GM18873 (cell line): Measurements from ENCODE around the gene CLPX.
A peak's percentile ranks its signal among the peaks of the same experiment; 100 is the strongest.
"Not testable (repeated sequence)": the region's sequence is repeated elsewhere in the genome, so short reads cannot be mapped to it uniquely, and the experiment has no call there.

Source experiments
- ATAC-seq: cut with Tn5 transposase; IDR thresholded peaks from one replicate; pipeline ENCODE4 v1.9.1; 2021; ENCODE audit warnings: mild to moderate bottlenecking, moderate library complexity, moderate number of reproducible peaks; ENCODE audit not compliant: unreplicated experiment, low FRiP score

The CLPX gene

DNA sequence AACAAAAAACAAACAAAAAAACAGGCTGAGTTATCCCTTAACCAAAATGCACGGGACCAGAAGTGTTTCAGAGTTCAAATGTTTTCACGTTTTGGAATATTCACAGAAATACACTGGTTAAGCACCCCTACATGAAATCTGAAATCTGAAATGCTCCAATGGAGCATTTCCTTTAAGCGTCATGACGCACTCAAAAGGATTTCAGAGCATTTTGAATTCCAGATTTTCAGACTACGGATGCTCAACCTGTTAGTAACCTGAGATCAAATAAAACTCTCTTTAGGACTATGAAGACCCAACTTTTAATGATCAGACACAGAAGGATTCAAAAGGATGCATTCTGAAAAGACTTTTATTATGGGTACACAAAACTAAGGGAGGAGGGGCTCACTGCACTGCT lies 9.6 kb downstream of the CLPX start:
- ATAC-seq, result no peak

DNA sequence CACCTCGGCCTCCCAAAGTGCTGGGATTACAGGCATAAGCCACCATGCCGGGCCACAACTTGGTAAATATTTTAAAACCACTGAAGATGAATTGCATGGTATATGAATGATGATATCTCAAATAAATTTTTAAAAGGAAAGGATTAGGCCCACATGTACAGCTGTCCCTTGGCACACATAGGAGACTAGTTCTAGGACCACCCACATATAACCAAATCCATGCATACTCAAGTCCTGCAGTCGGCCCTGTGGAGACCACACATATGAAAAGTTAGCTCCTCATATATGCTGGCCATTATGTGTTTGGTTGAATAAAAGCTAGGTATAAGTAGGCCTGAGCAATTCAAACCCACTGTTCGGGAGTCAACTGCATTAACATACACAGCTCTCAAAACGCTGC lies 10.6 kb downstream of the CLPX start:
- no peak for ATAC-seq

DNA sequence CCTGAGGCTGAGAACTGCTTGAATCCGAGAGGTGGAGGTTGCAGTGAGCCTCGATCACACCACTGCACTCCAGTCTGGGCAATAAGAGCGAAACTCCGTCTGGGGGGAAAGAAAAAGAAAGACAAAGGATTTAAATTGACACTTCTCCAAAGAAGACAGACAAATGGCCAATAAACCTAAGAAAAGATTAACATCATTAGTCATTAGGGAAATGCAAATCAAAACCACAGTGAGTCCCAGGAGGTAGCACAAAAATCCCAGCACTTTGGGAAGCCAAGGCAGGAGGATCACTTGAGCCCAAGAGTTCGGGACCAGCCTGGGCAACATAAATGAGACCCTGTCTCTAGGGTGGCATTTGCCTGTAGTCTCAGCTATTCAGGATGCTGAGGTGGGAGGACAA lies 12.6 kb downstream of the CLPX start:
- ATAC-seq, result no peak

DNA sequence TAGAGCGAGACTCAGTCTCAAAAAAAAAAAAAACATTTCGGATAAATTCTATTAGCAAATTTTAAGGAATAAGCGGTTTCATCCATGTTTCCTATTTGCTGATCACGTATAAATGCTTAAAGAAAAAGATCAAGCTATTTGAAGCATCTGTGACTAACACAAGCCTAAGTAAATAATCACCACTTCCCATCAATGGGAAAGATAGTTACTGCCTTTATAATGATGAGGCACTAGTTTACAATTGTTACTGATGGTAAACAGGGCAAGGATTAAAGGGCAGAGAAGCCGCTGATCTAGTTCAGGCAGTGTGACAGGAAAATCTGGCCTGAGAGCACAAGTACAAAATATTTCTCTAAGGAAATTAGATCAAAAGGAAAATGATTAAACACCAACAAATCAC lies 13.7 kb downstream of the CLPX start:
- ATAC-seq, result no peak

DNA sequence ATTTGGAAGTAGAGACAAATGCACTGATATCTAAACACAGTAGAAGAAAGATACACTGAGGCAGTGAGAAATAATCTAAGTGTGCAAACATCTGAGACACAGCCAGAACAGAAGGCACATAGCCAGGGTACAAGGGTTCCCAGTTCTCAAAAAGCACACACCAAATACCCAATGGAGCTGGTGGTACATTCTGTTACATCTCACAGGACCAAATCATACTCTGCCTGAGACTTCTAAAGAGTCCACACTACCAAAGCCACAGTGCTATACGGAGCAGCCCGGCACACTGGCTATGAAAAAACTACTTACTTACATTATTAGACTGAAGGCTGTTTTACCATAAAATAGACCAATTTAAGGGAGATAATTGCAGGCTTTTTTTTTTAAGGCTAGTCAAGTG lies 19.3 kb downstream of the CLPX start:
- no peak for ATAC-seq

DNA sequence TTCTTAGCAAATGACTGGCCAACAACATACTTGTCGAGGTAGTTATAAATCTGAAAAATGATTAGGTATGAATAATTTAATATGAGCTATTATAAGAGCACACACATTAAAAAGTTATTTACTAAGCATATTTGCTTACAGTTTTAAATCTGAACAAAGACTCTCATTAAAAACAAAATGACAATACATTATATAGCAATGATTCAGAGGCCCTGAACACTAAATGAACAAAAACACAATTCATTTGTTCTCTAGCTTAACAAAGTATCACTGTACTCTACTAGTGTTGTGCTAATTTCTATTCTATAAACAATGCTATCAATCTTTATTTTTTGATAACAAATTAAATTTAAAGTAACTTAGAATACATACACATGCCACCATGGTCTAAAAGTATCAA lies 21.0 kb downstream of the CLPX start:
- no peak for ATAC-seq

DNA sequence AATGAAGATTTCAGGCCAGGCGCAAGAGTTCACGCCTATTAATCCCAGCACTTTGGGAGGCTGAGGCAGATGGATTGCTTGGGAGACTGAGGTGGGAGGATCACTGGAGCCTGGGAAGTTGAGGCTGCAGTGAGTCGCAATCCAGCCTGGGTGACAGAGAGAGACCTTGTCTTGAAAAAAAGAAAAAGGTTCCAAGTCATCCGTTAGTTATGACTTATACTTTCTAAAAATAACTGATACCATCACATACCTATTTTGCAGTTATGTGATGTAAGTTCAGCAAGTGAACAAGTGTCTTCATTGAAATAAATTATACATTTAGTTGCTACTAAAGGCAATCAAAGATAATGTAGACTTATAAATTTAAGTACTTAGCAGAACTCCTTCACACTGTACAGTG lies 22.1 kb downstream of the CLPX start:
- no peak for ATAC-seq

DNA sequence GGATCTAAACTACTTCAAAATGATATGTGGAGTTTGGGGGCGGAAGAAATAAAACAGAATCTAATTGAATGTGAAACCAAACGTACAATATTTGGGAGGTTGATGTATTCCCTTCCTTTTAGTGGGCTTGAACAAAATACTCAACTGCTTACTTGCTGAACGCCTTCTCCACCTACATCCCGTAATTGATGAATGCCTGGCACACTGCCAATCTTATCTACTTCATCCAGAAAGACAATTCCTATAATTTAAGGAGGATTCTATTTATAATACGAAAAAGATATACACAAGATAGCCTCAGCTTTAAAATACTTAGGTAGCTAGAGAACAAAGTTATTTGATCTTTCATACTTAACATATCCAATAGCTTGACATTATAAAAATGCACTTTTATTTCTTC lies 28.4 kb downstream of the CLPX start:
- no peak for ATAC-seq

DNA sequence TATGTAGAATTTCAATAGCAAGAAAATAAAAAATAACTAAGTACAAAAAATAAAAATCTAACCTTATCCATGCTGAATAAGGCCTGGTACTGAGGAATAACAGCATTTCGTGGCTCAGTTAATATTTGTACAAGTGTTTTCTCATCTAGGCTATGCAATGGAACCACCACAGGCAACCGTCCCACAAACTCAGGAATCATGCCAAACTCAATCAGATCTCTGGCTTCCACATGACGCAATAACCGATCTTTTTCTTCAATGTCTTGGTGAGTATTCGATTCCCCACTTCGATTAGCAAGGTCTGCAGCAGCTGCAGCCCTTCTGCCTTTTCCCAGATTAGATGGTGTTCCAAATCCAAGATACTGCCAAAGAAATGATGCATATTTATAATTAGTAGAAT lies 30.4 kb downstream of the CLPX start:
- no peak for ATAC-seq

DNA sequence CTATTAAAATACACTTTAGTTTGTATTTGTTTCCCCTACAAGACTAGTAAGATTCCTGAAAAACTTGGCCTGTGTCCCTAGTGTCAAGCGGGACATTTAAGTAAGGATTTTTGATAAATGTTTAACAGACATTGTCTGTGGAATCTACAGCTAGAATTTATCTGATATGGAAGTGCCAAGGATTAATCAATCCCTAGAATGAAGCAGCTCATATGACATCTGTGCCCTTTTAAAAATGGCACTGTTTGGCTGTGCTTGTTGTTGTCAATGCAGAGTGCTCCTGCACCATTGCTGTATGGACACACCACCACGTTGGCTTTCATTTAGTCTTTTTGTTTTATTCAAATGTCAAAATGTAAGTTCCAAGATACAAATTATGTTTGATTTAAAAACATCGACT lies 37.2 kb downstream of the CLPX start:
- no peak for ATAC-seq

DNA sequence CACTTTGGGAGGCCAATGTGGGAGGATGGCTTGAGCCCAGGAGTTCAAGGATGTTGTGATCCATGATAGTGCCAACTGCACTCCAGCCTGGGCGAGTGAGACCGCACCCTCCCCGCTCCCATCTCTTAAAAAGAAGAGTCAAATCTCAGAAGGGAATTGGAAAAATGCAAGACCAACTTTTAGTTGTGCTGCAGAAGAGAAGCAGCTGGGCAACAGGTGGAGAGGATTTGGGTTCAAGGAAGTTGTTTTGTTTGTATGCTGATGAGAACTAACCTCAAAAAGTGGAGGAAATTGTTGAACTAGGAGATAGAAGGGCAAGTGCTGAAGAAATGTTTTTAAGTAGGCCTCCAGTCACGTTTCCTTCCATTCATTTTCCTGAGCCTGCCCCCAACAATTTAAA lies 38.7 kb downstream of the CLPX start:
- ATAC-seq, result no peak

DNA sequence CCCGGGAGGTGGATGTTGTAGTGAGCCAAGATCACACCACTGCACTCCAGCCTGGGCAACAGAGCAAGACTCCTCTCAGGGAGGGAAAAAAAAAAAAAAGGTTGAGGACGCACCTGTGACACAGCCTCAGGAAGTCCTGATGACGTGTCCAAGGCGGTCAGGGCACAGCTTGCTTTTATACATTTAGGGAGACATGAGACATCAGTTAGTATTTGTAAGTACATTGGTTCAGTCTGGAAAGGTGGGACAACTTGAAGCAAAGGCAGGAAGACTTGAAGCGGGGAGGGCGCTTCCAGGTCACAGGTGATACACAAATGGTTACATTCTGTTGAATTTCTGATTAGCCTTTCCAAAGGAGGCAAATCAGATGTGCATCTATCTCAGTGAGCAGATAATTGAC lies 46.5 kb downstream of the CLPX start:
- ATAC-seq, result not testable (repeated sequence)

DNA sequence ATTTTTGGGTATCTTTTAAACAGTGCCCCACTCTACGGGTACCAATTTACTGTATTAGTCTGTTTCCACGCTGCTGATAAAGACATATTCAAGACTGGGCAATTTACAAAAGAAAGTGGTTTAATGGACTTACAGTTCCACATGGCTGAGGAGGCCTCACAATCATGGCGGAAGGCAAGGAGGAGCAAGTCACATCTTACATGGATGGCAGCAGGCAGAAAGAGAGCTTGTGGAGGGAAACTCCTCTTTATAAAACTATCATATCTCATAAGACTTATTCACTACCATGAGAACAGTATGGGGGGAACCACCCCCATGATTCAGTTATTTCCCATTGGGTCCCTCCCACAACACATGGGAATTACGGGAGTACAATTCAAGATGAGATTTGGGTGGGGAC lies 47.2 kb downstream of the CLPX start:
- not testable (repeated sequence) for ATAC-seq

DNA sequence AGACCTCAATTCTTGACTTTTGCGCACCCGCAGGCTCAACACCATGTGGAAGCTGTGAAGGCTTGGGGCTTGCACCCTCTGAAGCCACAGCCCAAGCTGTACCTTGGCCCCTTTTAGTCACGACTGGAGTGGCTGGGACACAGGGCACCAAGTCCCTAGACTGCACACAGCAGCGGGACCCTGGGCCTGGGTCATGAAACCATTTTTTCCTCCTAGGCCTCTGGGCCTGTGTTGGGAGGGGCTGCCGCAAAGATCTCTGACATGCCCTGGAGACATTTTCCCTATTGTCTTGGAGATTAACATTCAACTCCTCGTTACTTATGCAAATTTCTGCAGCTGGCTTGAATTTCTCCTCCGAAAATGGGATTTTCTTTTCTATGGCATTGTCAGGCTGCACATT lies 48.1 kb downstream of the CLPX start:
- ATAC-seq, result not testable (repeated sequence)

DNA sequence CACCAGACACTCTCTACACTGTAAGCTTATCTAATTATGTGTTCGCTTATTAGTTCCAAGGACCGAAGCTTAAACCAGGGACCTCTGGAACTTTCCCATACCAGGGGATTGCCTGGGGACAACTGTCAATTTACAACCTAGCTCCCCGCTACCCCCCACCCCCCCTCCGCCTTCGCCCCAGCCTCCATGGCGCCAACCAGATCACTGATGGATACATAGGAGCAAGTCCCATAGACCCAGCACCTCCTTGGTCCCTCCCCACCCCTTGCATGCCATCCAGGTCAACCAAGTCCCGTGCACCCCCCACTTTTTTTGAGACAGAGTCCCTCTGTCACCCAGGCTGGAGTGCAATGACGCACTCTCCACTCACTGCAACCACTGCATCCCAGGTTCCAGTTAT lies 50.6 kb downstream of the CLPX start:
- ATAC-seq, result no peak

DNA sequence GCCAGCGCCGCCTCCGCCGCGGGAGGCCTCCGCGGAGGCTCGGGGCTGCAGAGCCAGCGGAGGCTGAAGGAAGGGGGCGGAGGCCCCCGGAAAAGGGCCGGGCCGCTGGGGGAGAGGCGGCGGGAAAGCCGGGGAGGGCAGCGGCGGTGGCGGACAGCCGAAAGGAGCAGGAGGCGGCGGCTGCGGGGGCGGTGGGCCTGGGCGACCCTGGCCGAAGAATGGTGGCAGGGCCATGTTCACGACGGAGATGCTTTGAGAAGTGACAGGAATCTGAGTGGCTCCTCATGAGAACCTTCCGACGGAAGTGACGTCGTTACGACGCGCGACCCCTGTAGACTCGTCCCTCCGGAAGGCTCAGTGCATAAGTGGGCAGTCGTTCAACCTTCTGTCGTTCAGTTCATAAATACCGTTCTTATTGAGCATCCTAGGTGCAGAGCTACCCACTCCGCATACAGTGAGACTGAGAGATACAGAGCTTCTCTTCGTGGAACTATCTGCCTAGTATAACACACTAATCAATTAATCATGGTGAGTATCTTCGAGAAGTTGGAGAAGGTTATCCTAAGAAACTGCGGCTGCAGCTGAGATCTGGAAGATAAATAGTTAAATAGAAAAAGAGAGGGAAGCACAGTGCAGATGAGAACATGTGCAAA lies 51.5 kb downstream of the CLPX start, which contains the start of gene PDCD7:
TSS of gene PDCD7 (minus strand) at position 261 of the 653 bp plus-strand sequence. CDS start at position 234, 27 bp downstream.
- peak; percentile 75 for ATAC-seq

DNA sequence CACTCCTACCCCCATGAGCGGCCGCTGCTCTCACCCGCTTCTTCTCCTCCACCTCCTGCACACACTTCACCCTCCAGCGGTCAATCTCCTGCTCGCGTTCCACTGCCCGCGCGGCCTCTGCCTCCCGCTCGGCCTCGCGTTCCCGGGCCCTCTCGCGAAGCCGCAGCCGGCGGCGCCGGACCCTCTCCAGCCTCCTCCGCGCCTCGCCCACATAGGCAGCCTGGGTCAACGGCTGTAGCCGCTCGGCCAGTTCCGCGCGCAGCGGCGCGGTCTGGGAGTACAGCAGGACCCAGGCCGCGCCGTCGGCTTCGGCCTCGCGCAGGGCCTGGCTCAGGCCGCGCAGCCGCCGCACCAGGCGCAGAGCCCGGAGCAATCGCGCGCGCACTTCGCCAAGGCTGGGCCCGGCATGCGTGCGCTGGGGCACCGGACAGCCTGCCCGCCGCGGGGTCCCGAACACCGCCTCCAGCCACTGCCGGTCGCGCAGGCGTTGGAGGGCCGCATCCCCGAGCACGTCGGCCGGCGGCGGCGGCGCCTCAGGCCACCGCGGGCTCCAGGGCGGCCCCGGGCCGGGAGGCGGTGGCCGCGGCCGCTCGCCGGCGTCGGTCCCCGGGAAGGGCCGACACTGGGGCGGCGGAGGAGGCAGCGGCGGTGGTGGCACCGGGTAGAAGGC lies 52.1 kb downstream of the CLPX start:
- ATAC-seq, result no peak

DNA sequence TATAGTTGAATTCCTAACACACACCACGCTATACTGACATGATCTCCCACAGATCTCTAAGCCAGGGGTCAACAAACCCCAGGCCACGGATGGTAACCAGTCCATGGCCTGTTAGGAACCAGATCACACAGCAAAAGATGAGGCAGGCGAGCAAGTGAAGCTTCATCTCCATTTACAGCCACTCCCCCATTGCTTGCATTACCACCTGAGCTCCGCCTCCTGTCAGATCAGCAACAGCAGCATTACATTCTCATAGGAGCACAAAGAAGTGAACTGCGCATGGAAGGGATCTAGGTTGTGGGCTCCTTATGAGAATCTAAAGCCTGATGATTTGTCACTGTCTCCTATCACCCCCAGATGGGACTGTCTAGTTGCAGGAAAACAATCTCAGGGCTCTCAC lies 54.2 kb downstream of the CLPX start:
- no peak for ATAC-seq

DNA sequence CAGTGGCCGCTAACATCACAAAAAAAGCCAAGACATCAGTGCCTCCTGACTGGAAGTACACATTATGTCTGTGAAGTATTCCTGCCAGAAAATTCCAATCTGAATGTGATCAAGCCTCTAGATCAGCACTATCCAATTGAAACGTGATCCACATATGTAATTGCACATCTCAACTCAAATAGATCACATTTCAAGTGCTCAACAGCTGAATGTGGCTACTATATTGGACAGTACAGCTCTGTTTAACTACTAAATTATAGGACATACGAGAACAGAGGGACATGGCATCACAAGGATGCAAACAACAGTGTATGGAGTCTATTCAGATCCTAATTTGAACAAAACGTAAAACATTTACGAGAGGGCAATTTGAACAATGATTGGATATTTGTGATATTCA lies 69.6 kb downstream of the CLPX start:
- no peak for ATAC-seq

DNA sequence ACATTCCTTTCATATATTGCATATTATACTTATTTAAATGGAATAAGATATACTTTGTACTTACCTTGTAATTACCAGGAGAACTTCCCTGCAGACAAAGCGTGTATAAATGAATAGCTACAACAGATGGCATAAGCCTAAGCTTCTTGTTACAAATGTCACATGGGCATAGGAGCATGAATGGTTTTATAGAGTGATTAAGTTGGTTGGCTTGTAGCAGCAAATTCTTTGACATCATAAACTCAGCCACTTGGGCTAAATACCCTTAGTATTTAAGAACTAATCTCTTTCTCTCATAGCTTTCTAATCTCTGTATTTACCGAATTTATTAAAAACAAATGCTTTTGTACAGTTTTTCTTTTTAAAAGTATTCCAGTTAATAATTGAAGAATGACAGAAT lies 70.1 kb downstream of the CLPX start, which contains the start of gene UBAP1L:
TSS of gene UBAP1L (minus strand) at position 115 of the 400 bp plus-strand sequence. CDS start 8,985 bp downstream, outside the sequence.
- no peak for ATAC-seq

DNA sequence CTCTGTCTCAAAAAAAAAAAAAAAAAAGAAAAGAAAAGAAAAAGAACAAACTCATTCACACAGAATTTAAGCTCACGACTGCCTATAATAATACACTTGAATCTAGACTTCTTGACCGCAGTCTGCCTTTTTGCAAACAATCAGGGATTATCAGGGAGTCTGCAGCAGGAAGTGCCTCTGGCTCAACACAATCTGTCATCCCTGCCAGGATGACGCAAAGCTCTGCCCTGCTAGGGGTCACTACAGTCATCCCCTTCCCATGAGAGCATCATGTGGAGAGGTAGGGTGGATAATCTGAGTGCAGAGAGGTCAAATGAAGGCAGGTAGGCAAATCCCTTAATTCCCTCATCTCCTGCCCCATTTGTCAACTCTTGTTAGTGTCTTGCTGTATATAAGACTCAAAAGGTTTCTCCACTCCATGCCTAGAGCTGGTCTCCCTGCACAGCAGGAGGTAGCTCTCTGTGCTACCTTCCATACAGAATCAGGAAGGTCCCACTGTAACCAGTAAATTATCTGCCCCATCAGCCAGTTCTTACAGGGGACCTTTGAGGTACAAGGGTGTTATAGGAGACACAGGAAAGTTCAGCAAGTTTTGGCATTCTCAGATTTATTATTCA lies 74.4 kb downstream of the CLPX start:
- no peak for ATAC-seq
